Neutrophil (primary cell): ENCODE results near the gene KCNA1.

Experiments used
- H3K27ac ChIP-seq: fragments of 200-600 bp; sonication (generic); 2 replicates; pipeline ENCODE4 v1.5.1; 2016; ENCODE audit warnings: mild to moderate bottlenecking, moderate library complexity
- H3K27me3 ChIP-seq: fragments of 200-600 bp; sonication (generic); 2 replicates; pipeline ENCODE4 v1.6.0; 2016; ENCODE audit warnings: mild to moderate bottlenecking
- H3K36me3 ChIP-seq: fragments of 200-600 bp; sonication (generic); 2 replicates; pipeline ENCODE4 v1.5.1; 2017
- H3K4me1 ChIP-seq, 2 experiments: fragments of 200-600 bp in 1 of 2; sonication (generic) in 1 of 2; 1 replicate in 1 of 2; 2 replicates in 1 of 2; pipeline versions ENCODE4 v1.5.1 to v1.6.1; 2013 to 2016; ENCODE audit warnings: low read depth in 1 of 2, low read length in 1 of 2, mild to moderate bottlenecking in 1 of 2, moderate library complexity in 1 of 2; ENCODE audit not compliant: control insufficient read depth in 1 of 2, insufficient read depth in 1 of 2
- H3K4me3 ChIP-seq, 2 experiments: fragments of 200-600 bp in 1 of 2; sonication (generic) in 1 of 2; 1 replicate in 1 of 2; 2 replicates in 1 of 2; pipeline ENCODE4 v1.5.1; 2013 to 2016; ENCODE audit warnings: low read depth in 1 of 2, low read length in 1 of 2, mild to moderate bottlenecking in 1 of 2, moderate library complexity in 1 of 2
- H3K9me3 ChIP-seq: fragments of 200-600 bp; sonication (generic); 2 replicates; pipeline ENCODE4 v1.5.1; 2016
- CTCF ChIP-seq: fragments of 200-600 bp; sonication (generic); IDR thresholded peaks from 2 replicates; pipeline ENCODE4 v1.5.1; 2016; ENCODE audit warnings: antibody characterized with exemption

The KCNA1 gene

GRCh38 chr12:4956054-4956453, 46.3 kb downstream of the KCNA1 start:
- TF ChIP-seq CTCF = no peak
- H3K4me3 ChIP-seq = no peak overlapping the region
- H3K27me3 ChIP-seq = peaks cover 74% of the 10 kb centered on the region
- no peaks in the 10 kb centered on the region for H3K4me1 ChIP-seq
- H3K27ac ChIP-seq = no peak overlapping the region
- H3K9me3 ChIP-seq = no peaks in the 10 kb centered on the region
- no peaks in the 10 kb centered on the region for H3K36me3 ChIP-seq

DNA sequence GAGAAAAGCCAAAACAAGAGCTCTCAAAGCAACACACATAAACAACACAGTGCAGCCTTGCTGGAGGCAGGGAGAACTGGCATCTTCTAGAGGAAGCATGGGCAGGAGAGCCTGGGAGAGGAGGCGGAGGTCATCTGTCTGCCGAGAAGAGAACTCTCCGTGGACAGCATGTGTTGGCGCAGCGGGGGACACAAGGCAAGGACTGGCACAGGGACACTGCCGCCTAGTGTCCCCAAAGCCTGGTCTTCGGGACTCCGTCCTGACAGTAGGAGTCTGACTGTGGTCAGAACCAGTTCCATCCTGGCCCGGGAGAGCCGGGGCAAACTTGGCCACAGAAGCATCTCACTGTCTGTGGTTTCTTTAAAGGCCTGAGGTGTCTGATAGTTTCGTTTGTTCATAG, 47.3 kb downstream of the KCNA1 start:
- H3K27ac ChIP-seq = no peak overlapping the region
- H3K9me3 ChIP-seq = no peaks in the 10 kb centered on the region
- H3K4me3 ChIP-seq = no peak overlapping the region
- no peak for TF ChIP-seq CTCF
- peaks cover 66% of the 10 kb centered on the region for H3K27me3 ChIP-seq
- H3K4me1 ChIP-seq = no peaks in the 10 kb centered on the region
- no peaks in the 10 kb centered on the region for H3K36me3 ChIP-seq

DNA sequence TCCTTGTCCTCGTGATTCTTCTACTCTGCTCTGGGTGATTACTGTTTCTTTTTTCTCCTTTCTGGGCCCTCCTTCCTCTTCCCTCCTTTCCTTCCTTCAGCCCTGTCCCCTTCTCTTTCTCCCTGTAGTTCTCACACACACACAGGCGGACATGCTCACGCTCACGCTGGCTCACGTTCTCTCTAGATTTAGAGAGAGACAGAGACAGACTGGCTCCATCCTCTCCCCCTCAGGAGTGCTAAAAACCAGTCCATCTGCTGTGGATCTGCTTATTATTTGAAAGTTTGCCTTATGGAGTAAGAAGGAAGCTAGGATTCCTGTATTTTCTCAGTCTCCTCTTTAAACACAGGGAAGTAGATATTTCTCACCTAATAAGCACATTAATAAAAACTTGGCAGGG, 48.1 kb downstream of the KCNA1 start:
- Histone ChIP-seq H3K4me1 (no peaks in the 10 kb centered on the region), H3K27me3 (peaks cover 58% of the 10 kb centered on the region), H3K36me3 (no peaks in the 10 kb centered on the region), H3K4me3 (no peak overlapping the region), H3K9me3 (no peaks in the 10 kb centered on the region), H3K27ac (no peak overlapping the region)
- no peak for TF ChIP-seq CTCF

- Histone ChIP-seq H3K9me3 (no peaks in the 10 kb centered on the region), H3K27me3 (peaks cover 47% of the 10 kb centered on the region), H3K4me3 (no peak overlapping the region), H3K4me1 (no peaks in the 10 kb centered on the region), H3K36me3 (no peaks in the 10 kb centered on the region), H3K27ac (no peak overlapping the region)
- TF ChIP-seq CTCF = no peak
Observed at GRCh38 chr12:4958697-4959375, 49.1 kb downstream of the KCNA1 start.

- H3K27ac ChIP-seq = no peak overlapping the region
- peaks cover 43% of the 10 kb centered on the region for H3K27me3 ChIP-seq
- no peaks in the 10 kb centered on the region for H3K36me3 ChIP-seq
- TF ChIP-seq CTCF = no peak
- no peak overlapping the region for H3K4me3 ChIP-seq
- H3K4me1 ChIP-seq = no peaks in the 10 kb centered on the region
- H3K9me3 ChIP-seq = no peaks in the 10 kb centered on the region
Observed at GRCh38 chr12:4959381-4959780, 49.7 kb downstream of the KCNA1 start.
